ENCODE results near the gene KRT85. TPM values are rescaled to one million over a fixed set of nuclear protein-coding genes. Genes with fewer than 3 reads are reported as not detected.
"Not testable (repeated sequence)": the region's sequence is repeated elsewhere in the genome, so short reads cannot be mapped to it uniquely, and the experiment has no call there.

The KRT85 gene
- total RNA-seq: not detected

- Mint-ChIP-seq H3K36me3 (no peaks in the 10 kb centered on the region), H3K9me3 (no peaks in the 10 kb centered on the region), H3K27ac (no peak within 1 kb of the TSS), H3K27me3 (peaks cover 32 to 38% of the 10 kb centered on the region in 2 donors), H3K4me1 (ENCODE audit: low read depth in 2 of 2) (peaks cover under 1 to 9% of the 10 kb centered on the region in 2 donors), H3K4me3 (no peak within 1 kb of the TSS)
- peak; percentile 39 for DNase-seq (ENCODE audit: low spot score)
- ATAC-seq: no peak
Observed at GRCh38 chr12:52366738-52367485, at the start of gene KRT85. Gene KRT85, minus strand, starts transcription at chr12:52367481. Its CDS starts 76 bp downstream, at chr12:52367405.

GRCh38 chr12:52416795-52417194 lies 49.5 kb upstream of the KRT85 start:
- Mint-ChIP-seq H3K36me3 (no peaks in the 10 kb centered on the region), H3K27ac (no peak overlapping the region), H3K4me3 (no peak overlapping the region), H3K9me3 (no peaks in the 10 kb centered on the region), H3K4me1 (ENCODE audit: low read depth in 2 of 2) (peaks cover 0 to 8% of the 10 kb centered on the region in 2 donors), H3K27me3 (peaks cover 0 to 7% of the 10 kb centered on the region in 2 donors)
- ATAC-seq (no peak), DNase-seq (ENCODE audit: low spot score) (no peak)

- H3K27me3 Mint-ChIP-seq: peaks cover 0 to 7% of the 10 kb centered on the region in 2 donors
- H3K4me3 Mint-ChIP-seq: no peak overlapping the region
- DNase-seq (ENCODE audit: low spot score): no peak
Observed at GRCh38 chr12:52415870-52416750, 48.8 kb upstream of the KRT85 start.

GRCh38 chr12:52414936-52415335 lies 47.7 kb upstream of the KRT85 start:
- Mint-ChIP-seq H3K36me3 (no peaks in the 10 kb centered on the region), H3K9me3 (no peaks in the 10 kb centered on the region), H3K4me3 (no peak overlapping the region), H3K27ac (no peak overlapping the region), H3K27me3 (peaks cover 0 to 7% of the 10 kb centered on the region in 2 donors), H3K4me1 (ENCODE audit: low read depth in 2 of 2) (peaks cover 0 to 8% of the 10 kb centered on the region in 2 donors)
- DNase-seq (ENCODE audit: low spot score) (no peak), ATAC-seq (no peak)

More at GRCh38 chr12:52415870-52416750, 48.8 kb upstream of the KRT85 start:
- Mint-ChIP-seq H3K9me3 (no peaks in the 10 kb centered on the region), H3K36me3 (no peaks in the 10 kb centered on the region), H3K27ac (no peak overlapping the region), H3K4me1 (ENCODE audit: low read depth in 2 of 2) (peaks cover 0 to 9% of the 10 kb centered on the region in 2 donors)
- ATAC-seq: no peak

GRCh38 chr12:52413782-52414345 lies 46.6 kb upstream of the KRT85 start:
- peaks cover under 1 to 7% of the 10 kb centered on the region in 2 donors for H3K27me3 Mint-ChIP-seq
- DNase-seq (ENCODE audit: low spot score): no peak
- ATAC-seq: no peak
- H3K9me3 Mint-ChIP-seq: no peaks in the 10 kb centered on the region
- no peaks in the 10 kb centered on the region for H3K36me3 Mint-ChIP-seq
- no peak overlapping the region for H3K27ac Mint-ChIP-seq
- no peak overlapping the region for H3K4me3 Mint-ChIP-seq
- peaks cover 0 to 3% of the 10 kb centered on the region in 2 donors for H3K4me1 Mint-ChIP-seq (ENCODE audit: low read depth in 2 of 2)

GRCh38 chr12:52413202-52413601 lies 45.9 kb upstream of the KRT85 start:
- Mint-ChIP-seq H3K27me3 (peaks cover 7 to 10% of the 10 kb centered on the region in 2 donors), H3K9me3 (no peaks in the 10 kb centered on the region), H3K4me3 (no peak overlapping the region), H3K36me3 (no peaks in the 10 kb centered on the region), H3K27ac (no peak overlapping the region), H3K4me1 (ENCODE audit: low read depth in 2 of 2) (peaks cover 0 to 3% of the 10 kb centered on the region in 2 donors)
- ATAC-seq: no peak
- no peak for DNase-seq (ENCODE audit: low spot score)

GRCh38 chr12:52411815-52412214 lies 44.5 kb upstream of the KRT85 start:
- H3K4me3 Mint-ChIP-seq: no peak overlapping the region
- H3K9me3 Mint-ChIP-seq: no peaks in the 10 kb centered on the region
- peaks cover 8 to 10% of the 10 kb centered on the region in 2 donors for H3K27me3 Mint-ChIP-seq
- peaks cover 0 to 3% of the 10 kb centered on the region in 2 donors for H3K4me1 Mint-ChIP-seq (ENCODE audit: low read depth in 2 of 2)
- H3K36me3 Mint-ChIP-seq: no peaks in the 10 kb centered on the region
- no peak overlapping the region for H3K27ac Mint-ChIP-seq
- ATAC-seq: peak in 1 of 2 donors; percentile 29
- no peak for DNase-seq (ENCODE audit: low spot score)

- ATAC-seq; DNase-seq (ENCODE audit: low spot score); H3K4me3 Mint-ChIP-seq; H3K4me1 Mint-ChIP-seq (ENCODE audit: low read depth in 2 of 2); H3K9me3 Mint-ChIP-seq; H3K27ac Mint-ChIP-seq; H3K36me3 Mint-ChIP-seq: not testable (repeated sequence)
- H3K27me3 Mint-ChIP-seq: peaks cover 8 to 10% of the 10 kb centered on the region in 2 donors
Observed at GRCh38 chr12:52410589-52411248, 43.4 kb upstream of the KRT85 start.

GRCh38 chr12:52407918-52408317 lies 40.6 kb upstream of the KRT85 start:
- no peaks in the 10 kb centered on the region for H3K9me3 Mint-ChIP-seq
- ATAC-seq (peak in 1 of 2 donors; percentile 34), DNase-seq (ENCODE audit: low spot score) (no peak)
- peaks cover 7 to 8% of the 10 kb centered on the region in 2 donors for H3K27me3 Mint-ChIP-seq
- no peak overlapping the region for H3K4me3 Mint-ChIP-seq
- H3K4me1 Mint-ChIP-seq (ENCODE audit: low read depth in 2 of 2): peaks cover 0 to 3% of the 10 kb centered on the region in 2 donors
- no peaks in the 10 kb centered on the region for H3K36me3 Mint-ChIP-seq
- H3K27ac Mint-ChIP-seq: no peak overlapping the region

- Mint-ChIP-seq H3K27me3 (peaks cover 4 to 8% of the 10 kb centered on the region in 2 donors), H3K36me3 (no peaks in the 10 kb centered on the region), H3K4me1 (ENCODE audit: low read depth in 2 of 2) (peaks cover 0 to 4% of the 10 kb centered on the region in 2 donors), H3K27ac (no peak within 1 kb of the TSS), H3K4me3 (no peak within 1 kb of the TSS), H3K9me3 (no peaks in the 10 kb centered on the region)
- DNase-seq (ENCODE audit: low spot score) (no peak), ATAC-seq (no peak)
Observed at GRCh38 chr12:52405922-52406385, 38.7 kb upstream of the KRT85 start, which contains the start of gene KRT82. Gene KRT82, minus strand, starts transcription at chr12:52406335. Its CDS starts 58 bp downstream, at chr12:52406277.

GRCh38 chr12:52404951-52405350 lies 37.7 kb upstream of the KRT85 start:
- Mint-ChIP-seq H3K27me3 (peaks cover 4 to 8% of the 10 kb centered on the region in 2 donors), H3K27ac (no peak overlapping the region), H3K9me3 (no peaks in the 10 kb centered on the region), H3K4me3 (no peak overlapping the region), H3K36me3 (no peaks in the 10 kb centered on the region), H3K4me1 (ENCODE audit: low read depth in 2 of 2) (peaks cover 0 to 3% of the 10 kb centered on the region in 2 donors)
- DNase-seq (ENCODE audit: low spot score): no peak
- no peak for ATAC-seq

- no peak for DNase-seq (ENCODE audit: low spot score)
- ATAC-seq: no peak
- Mint-ChIP-seq H3K36me3 (no peaks in the 10 kb centered on the region), H3K27me3 (peaks cover 5 to 10% of the 10 kb centered on the region in 2 donors), H3K27ac (no peak overlapping the region), H3K9me3 (no peaks in the 10 kb centered on the region), H3K4me1 (ENCODE audit: low read depth in 2 of 2) (peaks cover 0 to 6% of the 10 kb centered on the region in 2 donors), H3K4me3 (no peak overlapping the region)
Observed at GRCh38 chr12:52403561-52403960, 36.3 kb upstream of the KRT85 start.
